ENCODE data around the gene LPA. TPM values are rescaled to one million over a fixed set of nuclear protein-coding genes. Genes with fewer than 3 reads are reported as not detected.
"Not testable (repeated sequence)": the region's sequence is repeated elsewhere in the genome, so short reads cannot be mapped to it uniquely, and the experiment has no call there.

LPA gene, protein sequence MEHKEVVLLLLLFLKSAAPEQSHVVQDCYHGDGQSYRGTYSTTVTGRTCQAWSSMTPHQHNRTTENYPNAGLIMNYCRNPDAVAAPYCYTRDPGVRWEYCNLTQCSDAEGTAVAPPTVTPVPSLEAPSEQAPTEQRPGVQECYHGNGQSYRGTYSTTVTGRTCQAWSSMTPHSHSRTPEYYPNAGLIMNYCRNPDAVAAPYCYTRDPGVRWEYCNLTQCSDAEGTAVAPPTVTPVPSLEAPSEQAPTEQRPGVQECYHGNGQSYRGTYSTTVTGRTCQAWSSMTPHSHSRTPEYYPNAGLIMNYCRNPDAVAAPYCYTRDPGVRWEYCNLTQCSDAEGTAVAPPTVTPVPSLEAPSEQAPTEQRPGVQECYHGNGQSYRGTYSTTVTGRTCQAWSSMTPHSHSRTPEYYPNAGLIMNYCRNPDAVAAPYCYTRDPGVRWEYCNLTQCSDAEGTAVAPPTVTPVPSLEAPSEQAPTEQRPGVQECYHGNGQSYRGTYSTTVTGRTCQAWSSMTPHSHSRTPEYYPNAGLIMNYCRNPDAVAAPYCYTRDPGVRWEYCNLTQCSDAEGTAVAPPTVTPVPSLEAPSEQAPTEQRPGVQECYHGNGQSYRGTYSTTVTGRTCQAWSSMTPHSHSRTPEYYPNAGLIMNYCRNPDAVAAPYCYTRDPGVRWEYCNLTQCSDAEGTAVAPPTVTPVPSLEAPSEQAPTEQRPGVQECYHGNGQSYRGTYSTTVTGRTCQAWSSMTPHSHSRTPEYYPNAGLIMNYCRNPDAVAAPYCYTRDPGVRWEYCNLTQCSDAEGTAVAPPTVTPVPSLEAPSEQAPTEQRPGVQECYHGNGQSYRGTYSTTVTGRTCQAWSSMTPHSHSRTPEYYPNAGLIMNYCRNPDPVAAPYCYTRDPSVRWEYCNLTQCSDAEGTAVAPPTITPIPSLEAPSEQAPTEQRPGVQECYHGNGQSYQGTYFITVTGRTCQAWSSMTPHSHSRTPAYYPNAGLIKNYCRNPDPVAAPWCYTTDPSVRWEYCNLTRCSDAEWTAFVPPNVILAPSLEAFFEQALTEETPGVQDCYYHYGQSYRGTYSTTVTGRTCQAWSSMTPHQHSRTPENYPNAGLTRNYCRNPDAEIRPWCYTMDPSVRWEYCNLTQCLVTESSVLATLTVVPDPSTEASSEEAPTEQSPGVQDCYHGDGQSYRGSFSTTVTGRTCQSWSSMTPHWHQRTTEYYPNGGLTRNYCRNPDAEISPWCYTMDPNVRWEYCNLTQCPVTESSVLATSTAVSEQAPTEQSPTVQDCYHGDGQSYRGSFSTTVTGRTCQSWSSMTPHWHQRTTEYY (N-terminal part only)
- total RNA-seq = under 1 TPM in 1 of 3 donors, not detected in 2; 0.33 TPM

DNA sequence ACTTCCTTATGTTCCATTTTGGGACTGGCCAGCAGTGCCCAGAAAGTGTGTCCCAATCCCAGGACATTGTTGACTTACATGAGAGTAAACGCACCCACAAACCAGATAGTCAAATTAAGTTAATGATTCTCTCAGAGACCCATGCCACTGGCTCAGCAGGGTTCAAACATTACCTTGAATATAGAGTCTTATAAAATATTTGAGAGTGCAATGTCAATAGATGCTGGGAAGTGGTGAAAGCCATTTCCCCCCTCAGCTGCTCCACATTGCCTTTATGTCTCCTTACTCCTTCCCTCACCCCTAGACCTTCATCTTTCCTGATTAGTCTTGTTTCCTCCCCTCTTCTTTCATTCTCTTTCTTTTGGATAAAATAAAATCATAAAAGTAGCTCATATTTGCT, at the start of gene LPA:
Gene LPA, minus strand, starts transcription at position 78 of the 400 bp plus-strand sequence. Its CDS starts 61 bp downstream, at position 17.
- intact Hi-C loops (cut with DNase I; ENCODE audit: low total_unique reads); DNase-seq (ENCODE audit: low spot score in 2 of 2): not testable (repeated sequence)

DNA sequence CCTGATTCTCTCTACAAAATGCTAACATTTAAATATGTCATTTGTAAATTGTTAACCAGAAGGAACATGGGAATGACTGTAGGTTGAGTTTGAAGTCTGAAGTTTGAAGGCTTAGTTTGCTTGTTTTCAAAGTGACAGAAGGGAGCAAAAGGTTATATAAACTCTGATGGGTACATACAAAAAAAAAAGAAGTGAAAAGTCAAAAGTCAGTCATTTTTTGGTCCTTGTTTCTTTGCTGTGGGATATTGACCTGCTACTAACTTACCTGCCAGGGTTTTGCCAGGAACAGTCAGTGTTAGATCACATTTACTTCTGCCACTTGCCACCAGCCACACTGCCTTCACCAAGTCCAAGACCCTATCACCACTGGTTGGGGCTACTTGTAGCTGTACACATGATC, 44.9 kb upstream of the LPA start:
- H3K9me3 ChIP-seq; H3K27ac ChIP-seq; H3K27me3 ChIP-seq; intact Hi-C loops (cut with DNase I; ENCODE audit: low total_unique reads); H3K4me3 ChIP-seq; H3K4me1 ChIP-seq; DNase-seq (ENCODE audit: low spot score in 2 of 2); H3K36me3 ChIP-seq: not testable (repeated sequence)

More for the DNA sequence above, at the start of gene LPA:
- H3K4me3 ChIP-seq, H3K36me3 ChIP-seq, H3K9me3 ChIP-seq, H3K27me3 ChIP-seq, H3K4me1 ChIP-seq, H3K27ac ChIP-seq: not testable (repeated sequence)

DNA sequence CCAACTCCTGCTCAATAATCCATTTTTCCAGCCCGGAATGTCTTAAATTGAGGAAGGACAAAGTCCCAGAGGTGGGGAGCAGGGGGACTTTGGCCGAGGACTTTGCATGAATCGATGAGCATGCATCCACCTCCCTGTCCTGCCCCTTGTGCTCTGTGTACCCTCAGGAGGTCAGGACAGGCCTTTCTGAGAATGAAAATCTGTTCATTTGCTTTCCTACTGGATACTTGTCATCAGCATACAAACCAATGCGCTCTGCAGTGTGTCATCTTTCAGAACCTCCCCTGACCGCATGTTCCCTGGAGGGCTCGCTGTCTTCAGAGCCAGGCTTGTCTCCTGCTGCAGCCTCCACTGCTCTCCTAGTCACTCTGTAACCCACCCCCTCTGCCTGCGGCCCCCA, 40.6 kb upstream of the LPA start:
- H3K4me1 ChIP-seq; DNase-seq (ENCODE audit: low spot score in 2 of 2); intact Hi-C loops (cut with DNase I; ENCODE audit: low total_unique reads); H3K9me3 ChIP-seq; H3K27me3 ChIP-seq; H3K36me3 ChIP-seq; H3K27ac ChIP-seq; H3K4me3 ChIP-seq: not testable (repeated sequence)

DNA sequence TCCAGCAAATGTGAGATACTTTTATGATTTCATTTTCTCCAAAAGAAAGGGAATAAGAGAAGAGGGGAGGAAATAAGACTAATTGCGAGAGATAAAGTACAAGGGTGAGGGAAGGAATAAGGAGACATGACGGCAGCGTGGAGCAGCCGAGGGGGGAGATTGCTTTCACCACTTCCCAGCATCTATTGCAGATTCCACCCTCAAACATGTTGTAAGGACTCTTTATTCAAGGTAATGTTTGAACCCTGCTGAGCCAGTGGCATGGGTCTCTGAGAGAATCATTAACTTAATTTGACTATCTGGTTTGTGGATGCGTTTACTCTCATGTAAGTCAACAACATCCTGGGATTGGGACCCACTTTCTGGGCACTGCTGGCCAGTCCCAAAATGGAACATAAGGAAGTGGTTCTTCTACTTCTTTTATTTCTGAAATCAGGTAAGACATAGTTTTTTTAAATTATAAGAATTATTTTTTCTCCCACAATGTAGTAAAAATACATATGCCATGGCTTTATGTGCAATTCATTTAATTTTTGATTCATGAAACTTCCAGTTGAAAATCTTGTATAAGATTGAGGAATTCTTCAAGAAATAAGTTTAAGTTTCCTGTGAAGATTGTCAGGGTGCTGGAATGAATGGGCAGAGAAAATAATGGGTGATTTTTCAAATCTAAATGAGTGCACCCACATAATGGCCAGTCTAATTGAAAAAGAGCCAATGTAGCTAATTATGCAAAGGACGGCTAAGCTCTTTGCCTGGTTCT, 38.0 kb upstream of the LPA start, which contains the start of gene PLG:
Gene PLG, plus strand, starts transcription at position 327 of the 763 bp plus-strand sequence. Its CDS starts 61 bp downstream, at position 388.
- intact Hi-C loops (cut with DNase I; ENCODE audit: low total_unique reads); H3K27ac ChIP-seq; H3K9me3 ChIP-seq; H3K36me3 ChIP-seq; H3K4me1 ChIP-seq; DNase-seq (ENCODE audit: low spot score in 2 of 2); H3K27me3 ChIP-seq; H3K4me3 ChIP-seq: not testable (repeated sequence)

DNA sequence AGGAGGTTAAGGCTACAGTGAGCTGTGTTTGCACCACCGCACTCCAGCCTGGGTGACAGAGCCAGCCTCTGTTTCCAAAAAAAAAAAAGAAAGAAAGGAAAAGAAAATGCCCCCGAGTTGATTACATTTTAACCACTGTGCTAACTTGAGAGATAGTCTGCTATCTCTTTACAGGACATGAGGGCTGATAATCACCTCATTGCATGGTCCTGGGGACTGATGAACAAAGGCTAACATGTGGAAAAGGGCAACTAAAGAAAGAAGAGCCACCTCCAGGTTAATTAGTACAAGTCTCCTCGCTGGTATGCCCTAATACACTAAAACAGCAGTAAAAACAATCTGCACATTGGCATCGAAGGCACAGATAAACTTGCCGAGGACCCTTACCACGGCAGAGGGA, 33.8 kb upstream of the LPA start:
- Histone ChIP-seq H3K9me3 (no peaks in the 10 kb centered on the region), H3K4me1 (no peaks in the 10 kb centered on the region), H3K36me3 (no peaks in the 10 kb centered on the region), H3K27me3 (no peaks in the 10 kb centered on the region), H3K4me3 (no peak overlapping the region), H3K27ac (no peak overlapping the region)
- intact Hi-C loops (cut with DNase I; ENCODE audit: low total_unique reads) = no loop called here
- TF ChIP-seq, protein P1, sequence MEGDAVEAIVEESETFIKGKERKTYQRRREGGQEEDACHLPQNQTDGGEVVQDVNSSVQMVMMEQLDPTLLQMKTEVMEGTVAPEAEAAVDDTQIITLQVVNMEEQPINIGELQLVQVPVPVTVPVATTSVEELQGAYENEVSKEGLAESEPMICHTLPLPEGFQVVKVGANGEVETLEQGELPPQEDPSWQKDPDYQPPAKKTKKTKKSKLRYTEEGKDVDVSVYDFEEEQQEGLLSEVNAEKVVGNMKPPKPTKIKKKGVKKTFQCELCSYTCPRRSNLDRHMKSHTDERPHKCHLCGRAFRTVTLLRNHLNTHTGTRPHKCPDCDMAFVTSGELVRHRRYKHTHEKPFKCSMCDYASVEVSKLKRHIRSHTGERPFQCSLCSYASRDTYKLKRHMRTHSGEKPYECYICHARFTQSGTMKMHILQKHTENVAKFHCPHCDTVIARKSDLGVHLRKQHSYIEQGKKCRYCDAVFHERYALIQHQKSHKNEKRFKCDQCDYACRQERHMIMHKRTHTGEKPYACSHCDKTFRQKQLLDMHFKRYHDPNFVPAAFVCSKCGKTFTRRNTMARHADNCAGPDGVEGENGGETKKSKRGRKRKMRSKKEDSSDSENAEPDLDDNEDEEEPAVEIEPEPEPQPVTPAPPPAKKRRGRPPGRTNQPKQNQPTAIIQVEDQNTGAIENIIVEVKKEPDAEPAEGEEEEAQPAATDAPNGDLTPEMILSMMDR (IDR thresholded peaks at IDR 0.05) = no peak
- TF ChIP-seq POLR2A (IDR thresholded peaks at IDR 0.05) = no peak
- TF ChIP-seq POLR2AphosphoS5 (IDR thresholded peaks at IDR 0.05) = no peak
- DNase-seq (ENCODE audit: low spot score in 2 of 2) = no peak

DNA sequence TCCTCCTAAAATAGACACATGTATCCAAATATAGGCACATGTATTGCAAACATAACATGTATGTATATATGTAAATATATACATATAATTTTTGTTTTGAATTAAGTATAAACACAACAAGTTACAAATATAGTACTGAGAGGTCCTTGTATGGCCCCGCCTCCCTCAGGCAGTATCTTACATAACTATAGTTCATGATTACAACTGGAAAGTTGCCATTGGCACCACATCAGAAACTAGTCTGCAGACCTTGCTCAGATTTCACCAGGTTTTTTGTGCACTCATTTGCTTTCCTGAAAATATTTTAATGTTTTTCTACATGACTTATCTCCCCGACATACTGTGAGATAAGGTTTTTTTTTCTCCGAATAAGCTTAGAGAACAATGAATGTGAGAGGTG, 32.8 kb upstream of the LPA start:
- H3K9me3 ChIP-seq; H3K4me3 ChIP-seq; H3K36me3 ChIP-seq; DNase-seq (ENCODE audit: low spot score in 2 of 2); H3K27me3 ChIP-seq; H3K27ac ChIP-seq; H3K4me1 ChIP-seq; intact Hi-C loops (cut with DNase I; ENCODE audit: low total_unique reads): not testable (repeated sequence)

DNA sequence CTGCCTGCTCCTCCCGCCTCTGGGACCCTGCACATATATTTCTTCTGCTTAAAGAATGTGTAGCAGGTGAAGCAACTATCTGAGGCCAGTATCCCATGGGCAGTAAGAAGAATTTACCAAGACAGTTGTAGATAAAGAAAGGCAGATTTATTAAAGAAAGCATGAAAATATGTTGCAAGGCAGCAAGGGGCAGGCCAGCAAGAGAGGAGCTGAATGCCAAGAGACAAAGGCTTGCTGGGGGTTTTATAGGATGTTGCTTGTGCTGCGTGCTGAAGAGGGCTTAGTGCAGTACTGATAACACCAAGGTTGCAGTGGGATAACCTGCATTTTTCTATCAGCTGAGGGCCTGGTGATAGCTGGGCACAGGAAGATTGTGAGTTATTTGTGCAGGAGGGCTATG, 31.5 kb upstream of the LPA start:
- H3K4me3 ChIP-seq; H3K27ac ChIP-seq; H3K36me3 ChIP-seq; H3K27me3 ChIP-seq; DNase-seq (ENCODE audit: low spot score in 2 of 2); H3K9me3 ChIP-seq; H3K4me1 ChIP-seq; intact Hi-C loops (cut with DNase I; ENCODE audit: low total_unique reads): not testable (repeated sequence)

DNA sequence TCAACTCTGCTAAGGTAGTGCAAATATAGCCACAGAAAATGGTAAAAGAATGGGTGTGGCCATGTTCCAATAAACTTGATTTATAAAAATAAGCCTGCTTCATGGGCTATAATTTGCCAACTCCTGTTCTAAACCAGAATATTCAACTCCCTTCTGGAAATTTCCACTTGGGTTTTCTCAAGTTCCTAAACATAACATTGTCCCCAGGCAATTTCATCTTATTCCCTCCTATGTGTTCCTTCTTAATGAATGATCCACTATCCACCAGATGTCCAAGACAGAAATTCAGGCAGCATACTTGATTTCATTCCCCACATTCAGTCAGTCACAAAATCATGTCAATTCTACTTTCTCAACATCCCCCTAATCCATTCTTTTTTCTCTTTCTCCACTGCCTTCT, 30.9 kb upstream of the LPA start:
- DNase-seq (ENCODE audit: low spot score in 2 of 2); H3K27me3 ChIP-seq; H3K4me3 ChIP-seq; H3K9me3 ChIP-seq; H3K36me3 ChIP-seq; H3K27ac ChIP-seq; intact Hi-C loops (cut with DNase I; ENCODE audit: low total_unique reads); H3K4me1 ChIP-seq: not testable (repeated sequence)
